COR-L47 (cell line): Measurements from ENCODE around the gene GYPA.
A peak's percentile ranks its signal among the peaks of the same experiment; 100 is the strongest.
"Not testable (repeated sequence)": the region's sequence is repeated elsewhere in the genome, so short reads cannot be mapped to it uniquely, and the experiment has no call there.

Experiments
- DNase-seq: peaks from one replicate; lab custom pipeline; 2025; lab: John Stamatoyannopoulos, UW

The GYPA gene

DNA sequence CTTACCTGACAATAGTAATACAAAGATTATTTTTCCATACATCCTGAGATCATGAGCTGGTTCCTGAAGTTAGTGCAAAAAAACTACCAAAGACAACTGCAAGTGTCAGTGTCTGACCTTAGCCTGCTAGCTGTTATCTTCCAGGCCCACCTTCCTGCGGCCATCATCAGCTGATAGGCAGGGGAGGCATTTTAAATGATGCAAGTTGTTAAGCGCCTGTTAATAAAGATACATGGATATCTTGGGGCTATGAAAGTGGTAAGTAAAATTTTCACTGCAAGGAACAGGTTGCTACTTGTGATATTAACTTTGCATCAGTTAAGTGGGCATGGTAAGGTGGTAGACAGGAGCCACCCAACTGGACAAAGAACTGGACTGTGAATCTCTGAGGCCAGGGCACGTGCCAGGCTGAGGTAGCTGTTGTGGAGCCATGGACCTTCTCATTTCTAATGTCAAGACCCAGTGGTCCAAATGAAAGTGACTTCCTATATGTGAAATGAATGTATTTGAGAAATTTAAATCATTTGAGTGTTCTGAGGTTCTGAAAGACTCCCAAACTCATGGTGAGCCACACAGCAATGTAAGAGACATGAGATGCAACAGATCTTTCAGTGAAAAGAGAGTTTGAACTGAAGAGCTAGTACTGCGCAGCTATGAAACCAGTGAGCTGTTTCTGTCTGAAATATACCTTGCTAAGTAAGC is at the start of gene GYPA:
Gene GYPA (minus strand): TSS at position 125 of the 702 bp plus-strand sequence. CDS start 83 bp downstream, at position 42.
- DNase-seq, result not testable (repeated sequence)

DNA sequence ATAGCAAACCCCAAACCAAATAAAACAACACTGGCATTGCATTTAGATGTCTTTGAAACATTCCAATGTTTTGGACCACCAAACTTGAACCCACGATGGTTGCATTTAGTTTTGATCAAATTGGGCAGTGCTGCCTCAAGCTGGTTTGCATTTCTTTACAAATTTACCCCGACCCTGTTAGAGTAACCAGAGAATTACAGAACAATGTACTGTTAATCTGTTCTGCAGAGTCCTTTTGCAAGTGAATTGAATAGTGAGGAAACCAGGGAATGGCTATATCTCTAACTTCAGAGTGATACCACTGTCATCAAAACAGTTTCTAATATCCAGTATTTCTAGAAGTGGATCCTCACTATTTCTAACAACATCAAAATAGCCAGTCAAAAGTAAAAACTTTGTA is 49.5 kb upstream of the GYPA start:
- no peak for DNase-seq

DNA sequence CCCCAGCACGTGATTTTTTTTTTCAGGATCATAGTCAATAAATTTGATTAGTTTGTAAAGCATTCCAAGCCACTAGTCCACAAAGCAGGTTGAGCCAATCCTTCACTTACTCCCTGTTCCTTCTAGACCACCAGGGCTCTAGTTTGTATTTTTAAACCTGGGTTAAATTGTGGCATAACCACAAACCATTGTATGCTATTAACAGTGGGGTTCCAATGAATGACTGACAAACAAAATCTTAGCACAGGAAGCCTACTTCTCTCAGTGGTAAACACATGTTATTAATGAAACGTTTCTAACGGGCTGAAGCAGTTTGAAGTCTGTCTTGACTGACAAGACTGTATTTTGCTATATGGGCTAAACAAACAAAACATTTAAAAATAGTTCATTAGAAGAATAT is 48.6 kb upstream of the GYPA start:
- DNase-seq, result no peak

DNA sequence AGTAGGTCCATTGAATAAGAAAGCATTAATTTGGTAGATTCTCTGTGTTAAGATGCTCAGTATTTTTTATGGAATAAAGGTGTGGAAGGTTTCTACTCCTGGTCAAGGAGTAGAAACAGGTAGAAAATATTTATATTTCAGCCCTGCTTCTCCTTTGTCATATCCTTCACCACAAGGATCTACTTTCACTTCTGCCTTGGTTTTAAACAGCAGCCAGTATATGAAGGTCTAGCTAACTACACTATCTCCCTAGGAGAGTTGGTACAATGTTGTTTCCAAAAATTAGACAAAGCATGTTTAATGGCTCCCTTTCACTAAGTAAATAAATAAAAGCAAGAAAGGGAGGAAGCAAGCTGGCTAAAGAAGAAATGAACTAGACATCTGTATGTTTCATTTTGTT is 44.6 kb upstream of the GYPA start:
- no peak for DNase-seq

DNA sequence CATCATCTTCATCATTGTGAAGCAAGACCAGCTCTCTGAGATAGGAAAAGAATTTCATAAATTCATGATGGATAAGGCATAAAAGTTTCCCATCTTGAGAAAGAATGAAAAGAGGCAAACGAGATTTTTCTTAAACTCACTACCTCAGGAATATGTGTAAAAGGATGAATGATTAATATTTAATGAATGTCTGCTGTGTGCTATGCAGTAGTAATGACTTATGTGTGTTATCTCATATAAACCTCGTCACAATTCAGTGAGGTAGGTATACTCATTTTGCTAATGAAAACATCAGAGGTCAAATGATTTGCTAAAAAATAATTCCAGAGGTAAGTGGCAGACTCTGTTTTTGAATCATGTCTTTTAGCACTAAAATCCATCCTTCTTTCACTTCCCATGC is 42.6 kb upstream of the GYPA start:
- no peak for DNase-seq

DNA sequence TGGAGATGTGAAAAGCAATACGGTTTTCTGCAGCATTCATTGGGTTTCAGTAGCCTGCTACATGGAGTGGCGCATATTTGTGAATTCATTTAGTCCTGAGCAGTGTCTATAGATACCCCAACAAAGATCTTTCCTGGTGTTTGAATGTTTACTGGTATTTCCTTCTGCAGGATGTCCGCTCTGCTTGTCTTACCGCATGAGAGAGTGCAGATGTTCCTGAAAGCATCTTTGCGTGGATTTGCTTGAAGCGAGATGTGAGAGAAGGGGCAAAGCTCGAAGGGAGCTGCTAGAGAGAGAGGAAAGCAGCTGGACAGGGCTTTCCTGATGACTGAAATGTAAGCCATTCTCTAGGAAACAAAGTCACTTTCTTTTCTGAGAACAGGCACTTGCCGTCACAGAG is 40.9 kb upstream of the GYPA start:
- DNase-seq, result no peak

DNA sequence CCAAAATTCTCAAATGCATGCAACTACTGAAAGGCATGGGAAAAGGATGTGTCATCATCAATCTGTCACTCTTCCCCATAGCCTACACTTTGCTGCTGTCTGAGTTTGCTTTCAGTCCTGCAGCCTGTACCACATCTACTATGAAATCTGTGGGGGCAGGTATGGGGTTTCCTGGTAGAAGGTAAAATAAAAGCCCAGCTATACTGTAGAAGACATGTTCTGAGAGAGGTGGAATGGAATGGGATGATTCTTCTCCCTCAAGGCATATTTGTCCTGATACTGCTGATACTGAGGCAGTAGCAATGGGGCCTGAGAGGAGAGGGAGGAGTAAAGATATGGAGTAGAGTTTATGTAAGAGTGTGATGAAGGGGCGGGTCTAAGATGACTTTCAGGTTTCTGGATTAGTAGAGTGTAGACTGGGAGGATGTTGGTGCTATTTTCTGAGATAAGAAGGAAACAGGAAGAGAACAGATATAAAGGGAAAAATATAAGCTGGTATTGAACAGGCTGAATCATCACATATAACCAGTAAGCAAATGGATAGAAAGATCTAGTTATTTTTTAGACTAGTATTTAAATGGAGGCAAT is 38.7 kb upstream of the GYPA start:
- DNase-seq, result no peak

DNA sequence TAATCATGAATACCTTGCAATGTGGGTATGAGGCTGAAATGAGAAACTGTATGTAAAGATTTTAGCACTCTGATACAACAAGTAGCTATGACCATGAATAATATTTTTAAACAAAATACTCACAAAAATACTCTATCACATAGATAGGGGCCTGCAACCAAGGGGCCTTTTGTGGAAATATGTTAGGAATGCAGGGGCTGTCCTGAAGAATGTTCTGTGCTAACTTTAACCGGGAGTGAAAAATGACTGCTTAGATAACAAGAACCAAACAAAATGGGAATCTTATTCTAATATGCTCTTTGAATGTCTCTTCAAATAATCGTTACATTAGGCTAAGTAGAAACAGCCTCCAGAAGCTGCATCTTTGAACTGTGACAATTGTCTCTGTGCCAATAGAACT is 37.9 kb upstream of the GYPA start:
- DNase-seq, result no peak

DNA sequence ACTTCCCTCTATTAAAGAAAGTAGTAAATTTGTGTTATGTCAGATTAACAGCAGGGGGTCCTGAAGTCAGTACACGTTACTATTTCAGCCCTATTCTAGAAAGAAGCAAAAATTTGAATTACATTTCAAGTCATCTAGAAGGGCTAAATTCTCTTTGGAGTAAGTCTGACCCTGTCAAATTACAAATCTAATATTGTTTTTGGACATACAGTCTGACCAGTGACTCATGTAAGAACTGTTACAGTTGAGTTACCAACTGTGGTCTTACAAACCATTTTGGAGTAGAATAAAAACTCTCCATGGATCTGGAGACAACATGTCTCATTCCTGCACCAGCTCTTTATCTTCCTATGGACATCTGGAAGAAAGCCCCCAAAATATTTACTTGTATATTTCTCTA is 36.0 kb upstream of the GYPA start:
- DNase-seq, result no peak

DNA sequence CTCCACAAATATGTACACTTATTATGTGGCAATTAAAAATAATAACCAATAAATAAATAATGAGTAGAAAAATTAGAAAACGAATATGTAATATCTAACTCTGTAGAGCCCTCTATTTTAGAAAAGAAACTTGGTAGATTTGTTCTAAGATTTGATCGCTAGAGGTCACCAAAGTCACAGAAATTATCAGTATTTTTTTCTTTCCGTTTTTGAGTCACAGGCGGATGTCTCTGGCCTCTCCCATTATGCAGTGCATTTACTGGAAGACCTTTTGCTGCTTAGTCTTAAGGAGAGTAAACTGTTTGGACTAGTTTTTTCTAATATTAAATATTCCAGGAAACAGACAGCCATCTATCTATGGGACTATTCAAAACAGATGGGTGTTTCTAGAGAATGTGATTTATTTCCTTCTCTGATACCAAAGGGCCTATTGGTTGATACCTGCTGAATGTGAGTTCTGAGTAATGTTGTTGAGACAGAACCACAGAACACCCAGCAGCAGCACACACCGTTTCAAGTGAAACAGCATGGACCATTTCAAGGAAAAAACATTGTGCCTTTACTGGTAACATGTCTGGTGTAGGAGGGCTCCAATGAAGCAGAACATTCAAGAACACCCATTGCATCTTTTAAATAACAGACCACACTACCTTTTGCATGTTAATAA is 34.0 kb upstream of the GYPA start:
- DNase-seq, result peak; percentile 58

DNA sequence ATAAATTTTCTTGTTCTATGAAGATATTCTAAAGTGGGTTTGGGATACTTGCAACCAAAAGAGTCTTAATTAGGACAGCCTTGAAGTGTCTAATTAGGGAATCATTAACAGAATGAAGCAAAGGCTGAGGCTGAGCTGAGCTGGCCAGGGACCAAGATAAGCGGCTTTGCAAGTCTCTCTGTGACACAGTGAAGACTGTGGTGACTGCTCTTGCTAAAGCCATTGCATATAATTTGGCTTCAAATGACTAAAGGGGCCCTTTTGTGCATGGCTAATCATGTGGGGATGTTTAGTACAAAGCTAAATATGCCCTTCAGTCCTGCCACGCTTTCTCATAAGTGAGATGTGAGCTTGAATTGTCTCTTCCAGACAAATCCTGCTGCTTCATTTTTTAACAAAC is 31.2 kb upstream of the GYPA start:
- no peak for DNase-seq

DNA sequence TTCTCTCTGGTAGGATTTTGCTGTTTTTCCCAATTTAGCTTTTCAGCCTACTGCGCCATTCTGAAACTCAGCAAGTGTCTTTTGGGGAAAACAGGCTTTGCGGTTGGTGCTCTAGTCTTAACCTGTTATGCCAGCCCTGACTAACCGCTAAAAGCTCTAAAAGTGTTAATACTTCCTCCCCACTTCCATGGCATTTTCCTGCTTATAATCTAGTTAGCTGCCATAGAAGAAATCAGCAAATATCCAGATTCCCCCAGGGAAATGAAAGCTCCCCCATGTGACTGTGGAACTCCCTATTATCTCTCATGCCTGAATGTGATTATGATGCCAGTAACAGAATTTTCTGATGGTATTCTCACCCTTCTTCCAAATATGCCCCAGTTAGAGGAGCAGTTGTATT is 28.7 kb upstream of the GYPA start:
- no peak for DNase-seq

DNA sequence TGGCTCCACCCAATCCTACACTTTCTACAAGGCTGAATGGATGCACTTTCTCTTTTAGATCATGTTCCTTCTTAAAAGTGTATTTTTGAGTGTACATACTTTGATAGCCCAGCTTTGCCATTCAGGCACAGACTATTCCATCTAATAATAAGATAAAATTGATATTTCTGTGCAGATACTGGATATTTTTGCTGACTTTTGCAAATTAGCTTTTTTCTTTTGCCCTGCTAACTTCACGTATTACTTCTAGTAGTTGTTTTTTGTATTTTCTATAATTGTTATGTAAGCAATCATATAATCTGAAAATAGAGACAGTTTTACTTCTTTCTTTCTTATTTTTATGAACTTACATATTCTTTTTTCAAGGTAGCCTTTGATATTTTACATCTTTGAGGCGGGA is 13.5 kb upstream of the GYPA start:
- DNase-seq, result no peak

DNA sequence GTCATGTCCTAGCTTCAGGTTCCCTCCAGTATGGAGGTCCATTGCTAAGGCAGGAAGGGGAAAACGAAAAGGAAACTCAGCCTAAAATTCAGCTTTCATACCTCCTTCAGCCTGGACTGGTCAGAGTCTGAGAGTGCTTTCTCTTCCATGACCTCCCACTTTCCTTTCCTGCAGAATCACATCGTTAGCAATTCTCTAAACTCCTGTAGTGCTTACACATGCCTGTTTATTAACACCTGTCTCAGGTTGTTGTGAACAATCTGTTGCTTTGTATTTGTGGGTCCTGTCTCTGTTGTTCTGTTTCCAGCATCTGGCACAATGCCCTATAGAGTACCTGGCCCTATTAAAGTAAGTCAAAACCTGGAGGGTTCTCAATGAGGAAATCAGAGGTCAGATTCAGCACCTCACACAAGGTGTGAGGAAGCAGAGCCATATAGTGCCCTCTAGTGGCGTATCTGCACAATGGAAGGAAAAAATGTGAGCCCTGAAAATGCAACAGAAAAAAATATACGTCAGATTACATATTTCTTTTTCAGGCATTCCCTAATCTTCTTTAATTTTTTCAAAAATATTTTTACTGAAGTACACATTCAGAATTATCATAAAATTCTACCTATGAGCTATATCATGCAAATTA is 2.3 kb upstream of the GYPA start:
- peak; percentile 34 for DNase-seq

DNA sequence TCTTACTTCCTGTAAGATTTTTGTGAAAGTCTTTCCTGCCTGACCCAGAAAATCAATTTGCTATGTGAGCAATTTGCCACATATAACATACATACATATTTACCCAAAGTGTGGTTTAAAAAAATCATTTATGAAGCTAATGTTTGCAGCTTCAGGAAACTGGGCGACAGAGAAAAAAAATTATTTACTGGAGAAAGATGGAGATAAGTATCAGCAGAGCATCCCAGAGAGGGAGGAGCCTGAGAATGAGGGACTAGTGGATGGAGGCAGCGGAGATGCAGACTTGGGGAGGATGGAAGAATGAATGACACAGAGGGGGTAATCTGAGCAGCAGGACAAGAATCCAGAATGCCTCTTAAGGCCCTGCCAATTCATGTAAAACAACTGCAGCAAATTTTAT is 975 bp upstream of the GYPA start:
- no peak for DNase-seq

DNA sequence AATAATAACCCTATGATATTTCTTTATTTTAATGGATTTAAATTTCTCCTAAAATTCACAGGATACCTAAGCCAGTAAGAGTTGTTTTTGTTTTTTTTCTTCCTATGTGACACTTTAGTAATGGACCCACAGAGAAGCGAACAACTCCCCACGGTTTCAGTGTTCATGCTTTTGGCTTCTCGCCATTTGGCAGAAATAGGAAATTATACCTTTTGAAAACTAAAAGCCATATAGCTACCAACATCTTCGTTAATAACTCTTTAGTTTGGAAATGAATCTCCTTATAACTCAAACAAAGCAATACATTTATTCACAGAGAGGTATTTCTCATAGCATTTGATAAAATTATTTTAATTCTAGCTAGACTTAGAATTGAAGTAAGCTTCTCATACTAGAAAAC is 527 bp downstream of the GYPA start:
- peak; percentile 16 for DNase-seq

DNA sequence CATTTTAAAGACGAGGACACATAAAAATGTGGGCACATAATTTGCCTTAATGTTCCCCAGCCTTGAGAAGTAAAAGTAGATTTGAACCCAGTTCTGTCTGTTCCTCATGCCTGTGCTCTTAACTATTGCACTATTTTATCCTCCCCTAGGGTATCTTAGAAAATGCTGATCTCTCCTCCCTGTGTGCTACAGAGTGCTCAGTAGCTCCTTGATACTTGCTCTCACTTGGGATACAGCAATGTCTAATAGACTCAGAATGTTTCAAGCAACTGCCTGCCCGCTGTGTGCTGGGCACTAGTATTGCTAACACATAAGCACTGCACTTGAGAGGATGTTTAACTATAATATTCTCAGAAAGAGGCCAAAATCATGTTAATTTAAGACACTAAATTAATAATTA is 971 bp downstream of the GYPA start:
- DNase-seq, result not testable (repeated sequence)

DNA sequence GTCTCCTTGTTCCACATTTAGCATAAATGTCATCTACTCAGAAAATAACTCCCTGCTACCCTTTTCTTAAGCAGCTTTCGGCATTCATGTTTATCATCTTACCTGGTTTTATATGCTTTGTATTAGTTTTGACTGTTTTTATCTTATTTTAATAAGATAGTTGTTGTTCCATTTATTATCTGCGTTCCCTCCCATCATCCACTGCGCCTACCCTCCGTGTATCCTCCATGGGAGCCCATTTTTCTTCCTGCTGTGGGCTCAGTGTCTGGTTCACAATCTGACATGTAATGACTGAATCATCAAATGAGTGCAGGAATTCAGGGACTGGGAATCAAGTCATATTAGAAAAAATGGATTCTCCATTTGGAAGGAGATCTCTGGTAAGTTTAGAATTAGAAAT is 2.3 kb downstream of the GYPA start:
- DNase-seq, result not testable (repeated sequence)

DNA sequence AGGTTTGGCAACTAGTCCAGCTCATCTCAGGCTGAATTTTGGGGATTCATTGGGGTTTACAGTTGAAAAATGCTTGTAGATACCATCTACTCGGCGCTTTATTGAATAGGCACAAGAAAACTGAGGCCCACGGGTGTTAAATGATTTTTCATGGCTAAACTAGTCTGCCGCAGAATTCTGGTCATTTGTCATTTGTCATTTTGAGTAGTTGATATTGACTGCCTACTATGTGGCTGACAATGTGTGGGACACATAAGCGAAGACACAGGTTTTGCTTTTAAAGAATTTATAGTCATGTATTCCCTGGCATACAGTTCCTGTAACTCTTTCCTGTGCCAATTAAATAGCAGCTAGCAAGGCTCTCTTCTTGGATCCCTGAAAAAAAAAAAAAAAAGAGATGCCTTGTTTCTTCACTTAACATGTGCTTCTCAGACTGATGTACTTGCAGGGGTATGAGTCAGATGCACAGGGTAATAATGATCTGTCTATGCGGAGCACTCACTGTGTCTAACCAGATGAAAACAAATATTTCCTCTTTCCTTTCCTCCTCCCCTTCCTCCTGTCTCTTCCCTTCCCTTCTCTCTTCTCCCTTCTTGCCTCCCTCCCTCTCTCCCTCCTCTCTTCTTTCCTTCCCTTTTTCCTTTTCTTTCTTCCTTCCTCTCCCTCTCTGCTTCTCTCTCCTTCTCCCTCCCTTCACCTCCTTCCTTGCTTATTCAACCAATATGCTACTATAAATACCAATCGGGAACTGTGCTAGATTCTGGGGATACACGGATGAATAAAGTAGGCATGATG is 3.2 kb downstream of the GYPA start:
- DNase-seq, result not testable (repeated sequence)

DNA sequence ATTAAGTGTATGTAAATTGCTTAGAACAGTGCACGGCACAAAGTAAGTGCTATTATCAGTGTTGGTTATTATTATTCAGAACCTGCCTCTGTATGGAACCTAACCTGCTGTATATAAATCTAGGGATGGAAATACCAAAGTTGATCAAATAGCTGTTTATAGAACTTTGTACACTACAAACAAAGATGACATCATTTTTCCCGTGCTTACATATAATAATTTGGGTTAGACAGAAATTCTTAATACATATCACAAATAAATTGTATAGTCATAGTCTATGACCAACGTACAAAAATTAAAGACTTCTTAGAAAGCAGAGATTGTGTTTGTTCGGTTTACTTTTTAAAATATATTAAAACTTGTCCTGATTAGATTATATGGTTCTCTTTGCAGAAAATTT is 4.3 kb downstream of the GYPA start:
- not testable (repeated sequence) for DNase-seq

DNA sequence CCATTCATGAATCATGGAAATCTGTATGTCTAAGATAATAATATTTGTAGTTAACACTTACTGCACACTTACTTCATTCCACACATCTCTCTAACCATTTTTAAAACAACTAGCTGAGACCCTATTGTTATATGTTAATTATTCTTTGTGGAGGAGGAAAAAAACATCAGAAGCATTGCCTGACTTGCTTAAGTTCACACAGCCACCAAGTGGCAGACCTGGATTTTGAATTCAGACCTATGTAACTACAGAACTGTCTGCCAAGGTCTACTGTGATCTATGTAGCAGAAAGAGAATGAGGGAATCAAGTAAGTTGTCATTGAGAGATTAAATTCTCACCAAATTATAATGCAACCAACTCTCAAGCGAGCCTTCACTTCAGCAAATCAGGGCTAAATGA is 10.4 kb downstream of the GYPA start:
- not testable (repeated sequence) for DNase-seq

DNA sequence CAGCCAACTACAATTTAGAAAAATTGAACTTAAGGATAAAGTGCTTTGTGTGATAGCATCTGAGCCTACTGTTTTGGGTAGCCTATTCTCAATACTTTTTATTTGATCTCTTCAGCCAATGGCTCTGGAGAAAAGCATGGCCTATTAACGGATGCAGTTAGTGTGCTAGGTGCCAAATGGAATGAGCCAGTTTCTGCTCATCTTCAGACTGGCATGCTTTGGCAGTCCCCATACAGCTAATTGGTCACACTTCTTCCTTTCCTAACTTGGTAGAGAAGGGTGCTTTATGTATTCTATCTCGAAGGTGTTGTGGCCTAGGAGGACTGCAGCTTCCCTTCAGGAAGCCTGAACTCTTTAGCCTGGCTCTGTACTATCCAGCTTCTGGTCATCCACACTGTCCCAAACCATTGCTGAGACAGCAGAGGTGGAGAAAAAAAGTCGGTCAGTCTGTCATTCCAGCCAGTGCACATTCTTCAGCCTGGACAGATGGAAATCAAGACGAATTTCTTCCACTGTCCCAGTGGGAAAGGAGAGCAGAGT is 11.1 kb downstream of the GYPA start:
- not testable (repeated sequence) for DNase-seq
